ENCODE data around the gene SLC11A2.
"Not testable (repeated sequence)": the region's sequence is repeated elsewhere in the genome, so short reads cannot be mapped to it uniquely, and the experiment has no call there.

SLC11A2 gene

GRCh38 chr12:51025338-51025835 lies 797 bp downstream of the SLC11A2 start:
- DNase-seq (ENCODE audit: low read depth) = no peak

- no peak for DNase-seq (ENCODE audit: low read depth)
Measured at GRCh38 chr12:51023625-51024382, 2.4 kb downstream of the SLC11A2 start.

- no peak for DNase-seq (ENCODE audit: low read depth)
Measured at GRCh38 chr12:51021694-51022093, 4.5 kb downstream of the SLC11A2 start.

- no peak for DNase-seq (ENCODE audit: low read depth)
Measured at GRCh38 chr12:51020448-51021182, 5.6 kb downstream of the SLC11A2 start.

GRCh38 chr12:51019927-51020326 lies 6.3 kb downstream of the SLC11A2 start:
- no peak for DNase-seq (ENCODE audit: low read depth)

GRCh38 chr12:51018956-51019355 lies 7.2 kb downstream of the SLC11A2 start:
- no peak for DNase-seq (ENCODE audit: low read depth)

- DNase-seq (ENCODE audit: low read depth) = no peak
Measured at GRCh38 chr12:51017452-51017851, 8.7 kb downstream of the SLC11A2 start.

- not testable (repeated sequence) for DNase-seq (ENCODE audit: low read depth)
Measured at GRCh38 chr12:51014467-51014866, 11.7 kb downstream of the SLC11A2 start.

GRCh38 chr12:51013441-51013840 lies 12.7 kb downstream of the SLC11A2 start:
- DNase-seq (ENCODE audit: low read depth) = no peak

GRCh38 chr12:51012570-51013236 lies 13.5 kb downstream of the SLC11A2 start:
- DNase-seq (ENCODE audit: low read depth) = no peak

GRCh38 chr12:51011955-51012354 lies 14.2 kb downstream of the SLC11A2 start:
- no peak for DNase-seq (ENCODE audit: low read depth)

- peak; percentile 35 for DNase-seq (ENCODE audit: low read depth)
Measured at GRCh38 chr12:51009056-51009440, 17.1 kb downstream of the SLC11A2 start.

- no peak for DNase-seq (ENCODE audit: low read depth)
Measured at GRCh38 chr12:51008329-51009055, 17.7 kb downstream of the SLC11A2 start.

GRCh38 chr12:51005671-51006070 lies 20.5 kb downstream of the SLC11A2 start:
- DNase-seq (ENCODE audit: low read depth) = no peak

GRCh38 chr12:51005030-51005429 lies 21.2 kb downstream of the SLC11A2 start:
- no peak for DNase-seq (ENCODE audit: low read depth)

- DNase-seq (ENCODE audit: low read depth) = no peak
Measured at GRCh38 chr12:51004504-51004903, 21.7 kb downstream of the SLC11A2 start.

- no peak for DNase-seq (ENCODE audit: low read depth)
Measured at GRCh38 chr12:51001799-51002198, 24.4 kb downstream of the SLC11A2 start.

- no peak for DNase-seq (ENCODE audit: low read depth)
Measured at GRCh38 chr12:51000245-51000644, 25.9 kb downstream of the SLC11A2 start.

GRCh38 chr12:50999093-50999492 lies 27.1 kb downstream of the SLC11A2 start:
- DNase-seq (ENCODE audit: low read depth) = no peak

GRCh38 chr12:50992819-50993218 lies 33.4 kb downstream of the SLC11A2 start:
- no peak for DNase-seq (ENCODE audit: low read depth)

- no peak for DNase-seq (ENCODE audit: low read depth)
Measured at GRCh38 chr12:50991291-50991690, 34.9 kb downstream of the SLC11A2 start.

GRCh38 chr12:50990791-50991190 lies 35.4 kb downstream of the SLC11A2 start:
- DNase-seq (ENCODE audit: low read depth) = no peak
